HEK293T (cell line): ENCODE measurements around the gene RUNX3.

Source experiments
- CTCF ChIA-PET: fragments of 350-600 bp; formaldehyde crosslinking; extraction: SDS; loops from one replicate; lab custom pipeline; 2021; ENCODE audit warnings: antibody characterized with exemption, inconsistent platforms; lab: Yijun Ruan, JAX
- POLR2A ChIA-PET: fragments of 350-600 bp; formaldehyde crosslinking; extraction: SDS; loops from one replicate; lab custom pipeline; 2020; ENCODE audit warnings: antibody characterized with exemption, inconsistent platforms; lab: Yijun Ruan, JAX
- DNase-seq: peaks from one replicate; pipeline ENCODE4 v3.0.0; 2012; ENCODE audit warnings: mixed read lengths; ENCODE audit errors: extremely low spot score
- ARNT ChIP-seq: fragments of 450-650 bp; IDR thresholded peaks from 2 replicates; pipeline ENCODE4 v1.6.1; 2017; ENCODE audit warnings: mild to moderate bottlenecking
- BHLHE40 ChIP-seq: fragments of 450-650 bp; IDR thresholded peaks from 2 replicates; pipeline ENCODE4 v1.6.1; 2016; ENCODE audit warnings: mild to moderate bottlenecking, moderate library complexity, borderline replicate concordance
- CTBP1 ChIP-seq: fragments of 450-650 bp; IDR thresholded peaks from 2 replicates; pipeline ENCODE4 v1.6.1; 2016; ENCODE audit warnings: borderline replicate concordance
- ELF4 ChIP-seq: fragments of 450-650 bp; IDR thresholded peaks from 2 replicates; pipeline ENCODE4 v1.6.1; 2017; ENCODE audit warnings: antibody characterized with exemption
- FOXA1 ChIP-seq: fragments of 450-650 bp; IDR thresholded peaks from 2 replicates; pipeline ENCODE4 v1.6.1; 2016; ENCODE audit warnings: mild to moderate bottlenecking
- FOXK2 ChIP-seq: fragments of 450-650 bp; IDR thresholded peaks from 2 replicates; pipeline ENCODE4 v1.6.1; 2016; ENCODE audit warnings: mild to moderate bottlenecking
- FOXM1 ChIP-seq: fragments of 450-650 bp; IDR thresholded peaks from 2 replicates; pipeline ENCODE4 v1.6.1; 2017; ENCODE audit warnings: mild to moderate bottlenecking, borderline replicate concordance
- HDGF ChIP-seq: fragments of 450-650 bp; IDR thresholded peaks from 2 replicates; pipeline ENCODE4 v1.6.1; 2017; ENCODE audit warnings: antibody characterized with exemption, borderline replicate concordance
- L3MBTL2 ChIP-seq: fragments of 450-650 bp; conservative IDR thresholded peaks from 2 replicates; pipeline ENCODE4 v1.6.1; 2016; ENCODE audit warnings: mild to moderate bottlenecking
- LEF1 ChIP-seq: fragments of 450-650 bp; IDR thresholded peaks from 2 replicates; pipeline ENCODE4 v1.6.1; 2017; ENCODE audit warnings: mild to moderate bottlenecking, borderline replicate concordance
- NFRKB ChIP-seq: fragments of 450-650 bp; IDR thresholded peaks from 2 replicates; pipeline ENCODE4 v1.6.1; 2016; ENCODE audit warnings: mild to moderate bottlenecking, moderate library complexity
- SP1 ChIP-seq: fragments of 450-650 bp; IDR thresholded peaks from 2 replicates; pipeline ENCODE4 v1.6.1; 2017
- SUZ12 ChIP-seq: fragments of 450-650 bp; IDR thresholded peaks from 2 replicates; pipeline ENCODE4 v1.6.1; 2016; ENCODE audit warnings: mild to moderate bottlenecking
- TARDBP ChIP-seq: fragments of 450-650 bp; IDR thresholded peaks from 2 replicates; pipeline ENCODE4 v1.6.1; 2016
- ZNF384 ChIP-seq: fragments of 450-650 bp; IDR thresholded peaks from 2 replicates; pipeline ENCODE4 v1.6.1; 2016
- TF ChIP-seq, protein P1 (sequence below): fragments of 450-650 bp; IDR thresholded peaks from 2 replicates; pipeline ENCODE4 v1.6.1; 2016

The RUNX3 gene

GRCh38 chr1:24934310-24935195 lies 4.5 kb upstream of the RUNX3 start:
- POLR2A ChIA-PET = no interaction called here
- CTCF ChIA-PET = interaction anchor here (1.0 kb wide), 1 partner anchor 72 kb away, joined by 3 read pairs; no protein-coding TSS in a partner anchor
- DNase-seq = no peak
- TF ChIP-seq FOXK2 = no peak
- no peak for TF ChIP-seq FOXA1
- no peak for TF ChIP-seq LEF1
- TF ChIP-seq FOXM1 = no peak

DNA sequence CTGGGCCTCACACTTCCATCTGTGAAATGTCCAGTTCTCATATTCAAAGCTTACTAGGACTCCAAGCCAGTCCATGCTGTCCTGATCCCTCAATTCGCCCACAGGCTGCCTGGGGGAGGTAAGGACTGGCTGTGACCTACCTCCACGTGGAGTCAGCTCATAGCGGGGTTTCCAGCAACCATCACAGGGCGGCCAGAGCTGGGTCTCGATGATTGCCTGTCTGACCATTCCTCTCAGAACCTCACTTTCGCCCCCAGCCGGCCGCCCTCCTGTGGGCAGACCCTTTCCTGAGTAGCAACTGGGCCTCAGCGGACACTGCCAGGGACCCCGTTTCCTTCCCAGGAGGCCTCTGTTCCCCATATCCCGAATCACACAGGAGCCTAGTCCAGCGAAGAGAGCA lies 3.4 kb upstream of the RUNX3 start:
- no peak for TF ChIP-seq NFRKB
- no peak for TF ChIP-seq FOXK2
- no peak for TF ChIP-seq FOXM1
- TF ChIP-seq, protein P1, sequence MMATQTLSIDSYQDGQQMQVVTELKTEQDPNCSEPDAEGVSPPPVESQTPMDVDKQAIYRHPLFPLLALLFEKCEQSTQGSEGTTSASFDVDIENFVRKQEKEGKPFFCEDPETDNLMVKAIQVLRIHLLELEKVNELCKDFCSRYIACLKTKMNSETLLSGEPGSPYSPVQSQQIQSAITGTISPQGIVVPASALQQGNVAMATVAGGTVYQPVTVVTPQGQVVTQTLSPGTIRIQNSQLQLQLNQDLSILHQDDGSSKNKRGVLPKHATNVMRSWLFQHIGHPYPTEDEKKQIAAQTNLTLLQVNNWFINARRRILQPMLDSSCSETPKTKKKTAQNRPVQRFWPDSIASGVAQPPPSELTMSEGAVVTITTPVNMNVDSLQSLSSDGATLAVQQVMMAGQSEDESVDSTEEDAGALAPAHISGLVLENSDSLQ = no peak
- no peak for TF ChIP-seq SP1
- no peak for TF ChIP-seq FOXA1
- no peak for TF ChIP-seq ARNT
- DNase-seq = no peak
- ChIA-PET POLR2A (no interaction called here), CTCF (interaction anchor here (0.5 to 1.8 kb wide), 3 partner anchors 71 to 273 kb away, joined by 3 to 13 read pairs (median 4); no protein-coding TSS in a partner anchor)

DNA sequence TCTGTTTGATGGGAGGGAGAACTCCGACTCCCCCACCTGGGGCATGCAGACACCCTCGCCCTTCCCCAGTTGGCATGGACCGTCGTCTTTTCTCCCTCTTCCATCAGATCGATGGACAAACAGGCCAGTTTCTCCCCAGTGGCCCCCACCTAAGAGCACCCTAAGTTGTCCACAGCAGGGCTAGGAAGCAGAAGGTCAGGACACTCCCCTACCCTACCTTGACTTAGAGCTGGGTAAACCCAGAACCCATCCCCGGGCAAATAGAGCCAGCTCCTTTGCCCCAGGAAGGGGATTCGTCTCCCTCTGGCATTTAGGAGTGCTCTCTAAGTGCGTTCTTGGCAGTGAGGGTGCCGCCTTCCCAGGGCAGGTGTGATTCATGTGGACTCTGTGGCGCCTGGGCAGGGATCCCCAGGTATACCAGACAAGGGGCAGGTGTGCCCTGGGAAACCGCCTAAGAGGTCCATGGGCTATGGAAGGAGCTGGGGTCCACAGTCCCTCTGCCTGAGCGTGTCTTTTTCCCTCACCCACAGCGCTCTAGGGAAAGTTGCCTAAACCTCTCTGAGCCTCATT lies 2.7 kb upstream of the RUNX3 start:
- TF ChIP-seq NFRKB (no peak), CTBP1 (no peak), FOXA1 (no peak), FOXM1 (no peak), ZNF384 (no peak), ARNT (no peak)
- POLR2A ChIA-PET = no interaction called here
- CTCF ChIA-PET = interaction anchor here (0.6 to 1.8 kb wide), 8 partner anchors 10 to 273 kb away, joined by 3 to 13 read pairs (median 4); no protein-coding TSS in a partner anchor
- DNase-seq = no peak

- DNase-seq = peak; percentile 87
- ChIA-PET CTCF (interaction anchor here (0.6 to 1.8 kb wide), 8 partner anchors 11 to 274 kb away, joined by 3 to 13 read pairs (median 4); no protein-coding TSS in a partner anchor), POLR2A (no interaction called here)
- TF ChIP-seq BHLHE40 = no peak
- TF ChIP-seq FOXM1 = no peak
- no peak for TF ChIP-seq L3MBTL2
- no peak for TF ChIP-seq SUZ12
- no peak for TF ChIP-seq HDGF
- TF ChIP-seq TARDBP = no peak
- no peak for TF ChIP-seq ELF4
- no peak for TF ChIP-seq ARNT
- no peak for TF ChIP-seq FOXA1
- TF ChIP-seq, protein P1 = no peak
- no peak for TF ChIP-seq LEF1
- TF ChIP-seq ZNF384 = no peak
- TF ChIP-seq SP1 = no peak
- no peak for TF ChIP-seq CTBP1
- no peak for TF ChIP-seq NFRKB
- no peak for TF ChIP-seq FOXK2
Observed at GRCh38 chr1:24932284-24932683, 2.2 kb upstream of the RUNX3 start.

GRCh38 chr1:24931468-24932231 lies 1.6 kb upstream of the RUNX3 start:
- ChIA-PET CTCF (interaction anchor here (0.9 to 1.8 kb wide), 5 partner anchors 27 to 169 kb away, joined by 4 to 13 read pairs (median 6); no protein-coding TSS in a partner anchor), POLR2A (no interaction called here)
- no peak for DNase-seq
- TF ChIP-seq, protein P1 = no peak
- TF ChIP-seq ARNT (no peak), TARDBP (no peak), ELF4 (no peak), L3MBTL2 (no peak)

- no peak for TF ChIP-seq SP1
- no peak for TF ChIP-seq L3MBTL2
- TF ChIP-seq CTBP1 = no peak
- no peak for TF ChIP-seq FOXM1
- no peak for TF ChIP-seq HDGF
- TF ChIP-seq FOXK2 = no peak
- no peak for TF ChIP-seq SUZ12
- TF ChIP-seq ELF4 = no peak
- TF ChIP-seq LEF1 = no peak
- no peak for TF ChIP-seq ARNT
- TF ChIP-seq TARDBP = no peak
- TF ChIP-seq, protein P1 = no peak
- TF ChIP-seq FOXA1 = no peak
- DNase-seq = no peak
- ChIA-PET POLR2A (interaction anchor here (1.2 kb wide), 1 partner anchor 9 kb away, joined by 3 read pairs; no protein-coding TSS in a partner anchor), CTCF (no interaction called here)
Observed at GRCh38 chr1:24931146-24931467, 1.0 kb upstream of the RUNX3 start.
